ENCODE results near the gene ULBP2. TPM values are rescaled to one million over a fixed set of nuclear protein-coding genes. Genes with fewer than 3 reads are reported as not detected.

Gene ULBP2
- total RNA-seq, 1 experiment from 2014 or later: 4.2 TPM

- ChIA-PET CTCF (no interaction called here), POLR2A (ENCODE audit: low non-redundant PET) (no interaction called here)
- no TSS peak for BruUV-seq (replicated peaks)
- no peaks in the 10 kb centered on the region for H3K36me3 ChIP-seq (ENCODE audit: insufficient read depth, low read length, poor library complexity, severe bottlenecking)
- no peak for DNase-seq (ENCODE audit: low spot score)
- H3K9me3 ChIP-seq (ENCODE audit: low read depth, low read length, poor library complexity, severe bottlenecking): no peaks in the 10 kb centered on the region
- no peak for TF ChIP-seq CTCF (conservative IDR thresholded peaks at IDR 0.05; ENCODE audit: low read depth, low read length)
- TF ChIP-seq EZH2 (IDR thresholded peaks at IDR 0.05; ENCODE audit: borderline replicate concordance, low read depth, low read length, poor library complexity, severe bottlenecking): no peak
- no peak overlapping the region for H3K4me3 ChIP-seq (ENCODE audit: low read depth, low read length, poor library complexity, severe bottlenecking)
- no peak overlapping the region for H3K27ac ChIP-seq (ENCODE audit: low read depth, low read length, poor library complexity, severe bottlenecking)
- no peaks in the 10 kb centered on the region for H3K4me1 ChIP-seq (ENCODE audit: insufficient read depth, low read length, poor library complexity, severe bottlenecking)
- intact Hi-C loops (cut with micrococcal nuclease; ENCODE audit: unreplicated experiment): no loop called here
- H3K27me3 ChIP-seq (replicated peaks; ENCODE audit: insufficient read depth, low read depth, low read length, poor library complexity): peaks cover 14% of the 10 kb centered on the region
Observed at GRCh38 chr6:149948011-149948410, 6.2 kb downstream of the ULBP2 start.

GRCh38 chr6:149948616-149949015, 6.8 kb downstream of the ULBP2 start:
- no peak for DNase-seq (ENCODE audit: low spot score)
- Histone ChIP-seq H3K36me3 (ENCODE audit: insufficient read depth, low read length, poor library complexity, severe bottlenecking) (no peaks in the 10 kb centered on the region), H3K4me3 (ENCODE audit: low read depth, low read length, poor library complexity, severe bottlenecking) (no peak overlapping the region), H3K9me3 (ENCODE audit: low read depth, low read length, poor library complexity, severe bottlenecking) (no peaks in the 10 kb centered on the region), H3K4me1 (ENCODE audit: insufficient read depth, low read length, poor library complexity, severe bottlenecking) (no peaks in the 10 kb centered on the region), H3K27me3 (replicated peaks; ENCODE audit: insufficient read depth, low read depth, low read length, poor library complexity) (peaks cover 18% of the 10 kb centered on the region), H3K27ac (ENCODE audit: low read depth, low read length, poor library complexity, severe bottlenecking) (no peak overlapping the region)
- intact Hi-C loops (cut with micrococcal nuclease; ENCODE audit: unreplicated experiment): no loop called here
- no TSS peak for BruUV-seq (replicated peaks)
- POLR2A ChIA-PET (ENCODE audit: low non-redundant PET): no interaction called here
- TF ChIP-seq CTCF (conservative IDR thresholded peaks at IDR 0.05; ENCODE audit: low read depth, low read length): no peak
- TF ChIP-seq EZH2 (IDR thresholded peaks at IDR 0.05; ENCODE audit: borderline replicate concordance, low read depth, low read length, poor library complexity, severe bottlenecking): no peak
- CTCF ChIA-PET: no interaction called here

GRCh38 chr6:149950423-149950822, 8.6 kb downstream of the ULBP2 start:
- Histone ChIP-seq H3K4me3 (ENCODE audit: low read depth, low read length, poor library complexity, severe bottlenecking) (no peak overlapping the region), H3K27ac (ENCODE audit: low read depth, low read length, poor library complexity, severe bottlenecking) (no peak overlapping the region), H3K4me1 (ENCODE audit: insufficient read depth, low read length, poor library complexity, severe bottlenecking) (no peaks in the 10 kb centered on the region), H3K36me3 (ENCODE audit: insufficient read depth, low read length, poor library complexity, severe bottlenecking) (no peaks in the 10 kb centered on the region), H3K9me3 (ENCODE audit: low read depth, low read length, poor library complexity, severe bottlenecking) (no peaks in the 10 kb centered on the region), H3K27me3 (replicated peaks; ENCODE audit: insufficient read depth, low read depth, low read length, poor library complexity) (peaks cover 22% of the 10 kb centered on the region)
- intact Hi-C loops (cut with micrococcal nuclease; ENCODE audit: unreplicated experiment): no loop called here
- TF ChIP-seq EZH2 (IDR thresholded peaks at IDR 0.05; ENCODE audit: borderline replicate concordance, low read depth, low read length, poor library complexity, severe bottlenecking): no peak
- TF ChIP-seq CTCF (conservative IDR thresholded peaks at IDR 0.05; ENCODE audit: low read depth, low read length): no peak
- ChIA-PET CTCF (no interaction called here), POLR2A (ENCODE audit: low non-redundant PET) (no interaction called here)
- no TSS peak for BruUV-seq (replicated peaks)
- no peak for DNase-seq (ENCODE audit: low spot score)
